Measurements from ENCODE around the gene RBMS1. TPM values are rescaled to one million over a fixed set of nuclear protein-coding genes. Genes with fewer than 3 reads are reported as not detected.

RBMS1 gene, protein sequence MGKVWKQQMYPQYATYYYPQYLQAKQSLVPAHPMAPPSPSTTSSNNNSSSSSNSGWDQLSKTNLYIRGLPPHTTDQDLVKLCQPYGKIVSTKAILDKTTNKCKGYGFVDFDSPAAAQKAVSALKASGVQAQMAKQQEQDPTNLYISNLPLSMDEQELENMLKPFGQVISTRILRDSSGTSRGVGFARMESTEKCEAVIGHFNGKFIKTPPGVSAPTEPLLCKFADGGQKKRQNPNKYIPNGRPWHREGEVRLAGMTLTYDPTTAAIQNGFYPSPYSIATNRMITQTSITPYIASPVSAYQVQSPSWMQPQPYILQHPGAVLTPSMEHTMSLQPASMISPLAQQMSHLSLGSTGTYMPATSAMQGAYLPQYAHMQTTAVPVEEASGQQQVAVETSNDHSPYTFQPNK
- total RNA-seq (2012; rRNA removed) = 64.9 and 73.6 TPM in 2 replicates
- 43.5 and 45.9 TPM in 2 replicates for polyA plus RNA-seq (2012; rRNA removed)
- 12.0 and 17.3 TPM in 2 replicates for polyA plus RNA-seq (2012; cell fraction: cytosol; rRNA removed)
- 21.4 and 98.7 TPM in 2 replicates for polyA plus RNA-seq (2012; cell fraction: nucleus; rRNA removed; ENCODE audit: low replicate concordance)
- Bru-seq, nascent RNA = percentile 98 among the genes with signal in this experiment
- percentile 85 among the genes with signal in this experiment for BruChase-seq, experiment 1, labeled RNA remaining after a 6-hour chase
- BruChase-seq, experiment 2, labeled RNA remaining after a 2-hour chase = percentile 92 among the genes with signal in this experiment
- long read RNA-seq, full-length matches to known transcripts = 19 of 114 reads
- long read RNA-seq, partial matches to known transcripts = 2 of 114 reads
- long read RNA-seq, other reads (novel, unspliced or antisense) = 93 of 114 reads

DNA sequence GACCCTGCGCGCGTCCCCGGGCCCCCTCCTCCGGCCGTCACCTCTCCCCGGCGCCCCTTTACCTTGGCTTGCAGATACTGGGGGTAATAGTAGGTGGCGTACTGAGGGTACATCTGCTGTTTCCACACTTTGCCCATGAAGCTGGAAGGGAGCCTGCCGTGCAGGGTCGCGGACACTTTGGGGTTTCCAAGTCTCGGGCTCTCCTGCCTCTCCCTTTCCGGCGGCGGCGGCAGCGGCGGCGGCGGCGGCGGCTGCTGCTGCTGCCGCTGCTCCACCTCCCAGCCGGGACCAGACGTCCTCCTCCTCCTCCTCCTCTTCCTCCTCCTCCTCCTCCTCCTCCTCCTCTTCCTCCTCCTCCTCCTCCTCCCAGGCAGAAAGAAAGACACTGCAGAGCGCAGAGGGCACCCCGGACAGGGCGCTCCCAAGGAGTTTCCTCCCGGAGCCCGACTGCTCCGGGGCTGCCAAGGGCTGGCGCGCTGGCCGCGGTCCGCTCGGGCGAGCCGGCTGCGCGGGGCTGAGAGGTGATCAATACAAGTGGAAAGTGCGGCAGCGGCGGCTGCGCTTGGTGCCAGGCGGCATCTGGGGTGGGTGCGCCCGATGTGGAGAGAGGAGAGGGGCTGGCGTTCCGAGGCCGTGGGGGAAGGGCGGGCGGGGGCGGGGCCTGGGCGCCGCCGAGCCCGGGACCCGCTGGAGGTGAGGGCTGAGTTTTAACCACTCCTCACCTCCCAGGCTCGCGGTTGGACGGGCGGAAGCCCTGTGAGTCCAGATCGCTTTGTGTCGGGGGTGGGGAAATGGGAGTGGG, at the start of gene RBMS1:
Gene RBMS1, minus strand, starts transcription at position 581 of the 802 bp plus-strand sequence. Its CDS starts 444 bp downstream, at position 137.
- dilution Hi-C loops (cut with HindIII; ENCODE audit: low sequenced_read_pairs, unreplicated experiment) (no loop called here), in situ Hi-C loops (cut with MboI; ENCODE audit: low sequenced_read_pairs) (loop anchor here (5.0 kb wide), 1 partner anchor 479 kb away; no protein-coding TSS in a partner anchor), intact Hi-C loops (cut with micrococcal nuclease) (loop anchor here (2.0 to 10.0 kb wide), 11 partner anchors 66 to 671 kb away; partner anchors contain the start of gene TANK)
- Histone ChIP-seq H3K4me2 (ENCODE audit: low read depth, low read length) (peak within 1 kb of the TSS; percentile 99), H4K8ac (ENCODE audit: low read depth in 2 of 2, low read length in 2 of 2) (peak within 1 kb of the TSS; percentile 88 to 91), H3K4me1 (ENCODE audit: control insufficient read depth, insufficient read depth, low read length) (peaks cover 6% of the 10 kb centered on the region), H2AK5ac (ENCODE audit: low read depth, low read length) (peak within 1 kb of the TSS; percentile 96), H3K18ac (ENCODE audit: low read depth, low read length) (peak within 1 kb of the TSS; percentile 97), H3K9ac (ENCODE audit: low read depth, low read length) (peak within 1 kb of the TSS; percentile 100), H2BK5ac (ENCODE audit: low read depth, low read length, poor library complexity, severe bottlenecking) (peak within 1 kb of the TSS; percentile 95), H2AFZ (replicated peaks; ENCODE audit: low read length, poor library complexity) (peak within 1 kb of the TSS; percentile 97), H3K9me3 (ENCODE audit: control insufficient read depth, insufficient read depth, low read length) (no peaks in the 10 kb centered on the region), H3K14ac (replicated peaks; ENCODE audit: low read depth, low read length) (peak within 1 kb of the TSS; percentile 100), H2BK15ac (ENCODE audit: low read depth, low read length) (peak within 1 kb of the TSS; percentile 84; the same call in 2 of the 3 replicates), H3K36me3 (ENCODE audit: control insufficient read depth, insufficient read depth, low read length) (no peaks in the 10 kb centered on the region), H2BK20ac (ENCODE audit: low read depth, low read length) (peak within 1 kb of the TSS; percentile 59), H3K27ac (ENCODE audit: insufficient read depth, low read length) (peak within 1 kb of the TSS; percentile 100), H3K79me1 (ENCODE audit: low read depth in 1 of 2, low read length in 2 of 2) (peaks cover 3 to 20% of the 10 kb centered on the region in 2 experiments; a peak in 3 of 4 replicates), H3K27me3 (ENCODE audit: control insufficient read depth, insufficient read depth, low read length) (no peaks in the 10 kb centered on the region), H3K9me1 (ENCODE audit: insufficient read depth, low read length) (no peaks in the 10 kb centered on the region), H2AK9ac (replicated peaks; ENCODE audit: low read depth, low read length, poor library complexity) (peak within 1 kb of the TSS; percentile 99), H3K4me3 (ENCODE audit: insufficient read depth, low read depth, low read length) (peak within 1 kb of the TSS; percentile 98), H3K56ac (ENCODE audit: extremely low read depth, insufficient read depth, low read length) (peak within 1 kb of the TSS; percentile 95), H4K91ac (ENCODE audit: insufficient read depth, low read depth, low read length) (peak within 1 kb of the TSS; percentile 94), H2BK120ac (ENCODE audit: low read depth, low read length) (peak within 1 kb of the TSS; percentile 89), H4K20me1 (ENCODE audit: insufficient read depth, low read length) (peaks cover 10% of the 10 kb centered on the region; the same call in 1 of the 2 replicates), H4K5ac (ENCODE audit: low read depth, low read length) (peak within 1 kb of the TSS; percentile 95), H3K4ac (ENCODE audit: low read depth, low read length) (peak within 1 kb of the TSS; percentile 98), H3K23ac (ENCODE audit: low read depth, low read length) (peak within 1 kb of the TSS; percentile 95)
- ChIA-PET POLR2A (ENCODE audit: unreplicated experiment) (interaction anchor here (0.6 to 0.7 kb wide), 2 partner anchors 12 to 242 kb away, joined by 3 to 10 read pairs; no protein-coding TSS in a partner anchor), CTCF (no interaction called here)
- DNase-seq = peak; percentile 44
- 0% methylated on average over 5 of the region's 66 CpGs; no CpG with 5 or more reads in 1 of the 2 experiments for WGBS, 2 experiments (ENCODE audit: extremely low coverage in 2 of 2, insufficient read length in 1 of 2)
- BruUV-seq (replicated peaks) = no TSS peak
- no peak for TF ChIP-seq NFE2L2 (IDR thresholded peaks at IDR 0.05; ENCODE audit: low read depth, low read length)
- TF ChIP-seq RCOR1 (IDR thresholded peaks at IDR 0.05; ENCODE audit: insufficient replicate concordance, low read length) = no peak
- TF ChIP-seq RAD21 (IDR thresholded peaks at IDR 0.05; ENCODE audit: low read length) = peak; percentile 26; the same call in 1 of the 2 replicates
- TF ChIP-seq SMC3 (IDR thresholded peaks at IDR 0.05; ENCODE audit: low read depth, low read length) = 0 out of 2 replicates have a peak, but pooled peaks have one; percentile 5
- ATAC-seq (ENCODE audit: low read depth) = peak; percentile 47

Data from IMR-90 (cell line).